Heart left ventricle (tissue), 16 donors: ENCODE data around the gene DHRS3. TPM values are rescaled to one million over a fixed set of nuclear protein-coding genes. Genes with fewer than 3 reads are reported as not detected.
"Not testable (repeated sequence)": the region's sequence is repeated elsewhere in the genome, so short reads cannot be mapped to it uniquely, and the experiment has no call there.

Experiments used
- ATAC-seq, 4 donors: fragments of 200-7000 bp; cut with Tn5 transposase; one replicate each; pipeline ENCODE4 v1.9.1; 2020 to 2022; ENCODE audit warnings: moderate library complexity in 4 of 4, mild to moderate bottlenecking in 3 of 4, moderate number of reproducible peaks in 1 of 4
- DNase-seq, 5 donors: peaks; one replicate each; pipeline ENCODE4 v3.0.0-alpha.2; 2020
- H3K27ac ChIP-seq, 12 donors: fragments of 200-600 bp; sonication (generic) in 4 of 12; one replicate each; pipeline versions ENCODE4 v1.5.0 to v1.8.0; 2016 to 2022; ENCODE audit warnings: mild to moderate bottlenecking in 2 of 12
- H3K27me3 ChIP-seq, 9 donors: fragments of 200-600 bp; sonication (generic) in 2 of 9; one replicate each; pipeline versions ENCODE4 v1.5.1 to v1.8.0; 2016 to 2022; ENCODE audit warnings: mild to moderate bottlenecking in 3 of 9
- H3K36me3 ChIP-seq, 9 donors: fragments of 200-600 bp; sonication (generic) in 2 of 9; one replicate each; pipeline versions ENCODE4 v1.5.0 to v1.8.0; 2018 to 2022; ENCODE audit warnings: mild to moderate bottlenecking in 2 of 9
- H3K4me1 ChIP-seq, 12 donors: fragments of 200-600 bp; sonication (generic) in 4 of 12; one replicate each; pipeline versions ENCODE4 v1.5.0 to v1.8.0; 2016 to 2022; ENCODE audit warnings: mild to moderate bottlenecking in 3 of 12
- H3K4me3 ChIP-seq, 12 donors: fragments of 200-600 bp; sonication (generic) in 4 of 12; one replicate each; pipeline versions ENCODE4 v1.5.0 to v1.8.0; 2017 to 2022; ENCODE audit warnings: mild to moderate bottlenecking in 9 of 12, moderate library complexity in 4 of 12
- H3K9me3 ChIP-seq, 12 donors: fragments of 200-600 bp; sonication (generic) in 4 of 12; one replicate each; pipeline versions ENCODE4 v1.5.0 to v1.8.0; 2016 to 2022; ENCODE audit warnings: mild to moderate bottlenecking in 1 of 12
- POLR2A ChIP-seq, 2 donors: fragments of 450-650 bp; IDR thresholded peaks; one replicate each; pipeline ENCODE4 v1.6.1; 2017; ENCODE audit warnings: antibody characterized with exemption in 2 of 2, mild to moderate bottlenecking in 2 of 2, moderate library complexity in 2 of 2
- WGBS, 4 donors: extraction: QIAGEN DNeasy Blood & Tissue Kit in 2 of 4; methylation state at CpG; one replicate each; pipeline versions ENCODE4 v1.1.5 to v1.1.7; 2013 to 2018; 5-methylcytosine and 5-hydroxymethylcytosine counted together
- intact Hi-C, 10 donors: fragments of 100-400 bp; cut with DNase I; formaldehyde crosslinking; loops; one replicate each; pipeline versions ENCODE4 v1.11.1 to v1.14.2; 2022
- polyA plus RNA-seq, 2 donors: library from polyadenylated mRNA; stranded (reverse); fragments of 200-250 nt; gene quantifications; one replicate each; pipeline ENCODE4 v1.2.3, GENCODE V29; 2013
- total RNA-seq, 9 donors: library from RNA; depleted of rRNA in 2 of 9; stranded (reverse); fragments of >200 nt in 2 of 9; fragmentation: NEBNext Ultra II Directional in 3 of 9; extraction: Animal tissue kit (Norgen Biotek cat#: 25700) in 3 of 9; gene quantifications; one replicate each; pipeline versions ENCODE4 v1.1.0 to v1.2.4, GENCODE V29; 2016 to 2023
- TF ChIP-seq, protein P1 (sequence below), 12 donors: fragments of 200-600 bp; sonication (generic) in 4 of 12; IDR thresholded peaks; one replicate each; pipeline versions ENCODE4 v1.5.0 to v1.8.0; 2018 to 2022; ENCODE audit warnings: antibody characterized with exemption in 12 of 12, mild to moderate bottlenecking in 5 of 12
- donor health status: ischemic (EF 13 %, LVEDD 7.1; RV severe dilation, severe dysfunction).
- donor health status: healthy with polysubstance abuse.
- donor health status: DM: no; HTN: yes; CAD: no.
- donor health status: DM: no; HTN: no; CAD: no.
- donor health status: ischemic (EF 25% LVEDD 6.9; RV normal size, moderate dysfunction).
- donor health status: ischemic (EF 25% LVEDD 5.7; RV mildly dilated, moderate dysfunction).
- donor health status: healthy.
- donor health status: DM: yes; HTN: yes; CAD: no.
- donor health status: ischemic (EF 35%, LVEDD 5.7; RV mildly dilated, moderate dysfunction).
- donor health status: nonischemic (EF 11% LVEDD 7.7; RV severe dilation, severe dysfunction).
- donor health status: DM: yes; HTN: yes; CAD: no.
- donor health status: PGD.
- donor health status: ischemic (EF 29% LVEDD 5.4; RV normal size, mild dysfunction).
- donor health status: nonischemic (EF 23%, LVEDD 6.1; RV moderate dilation, normal function).

The DHRS3 gene
- total and polyA plus RNA-seq, 11 donors: 28.6 to 102 (median 59.9) TPM

DNA sequence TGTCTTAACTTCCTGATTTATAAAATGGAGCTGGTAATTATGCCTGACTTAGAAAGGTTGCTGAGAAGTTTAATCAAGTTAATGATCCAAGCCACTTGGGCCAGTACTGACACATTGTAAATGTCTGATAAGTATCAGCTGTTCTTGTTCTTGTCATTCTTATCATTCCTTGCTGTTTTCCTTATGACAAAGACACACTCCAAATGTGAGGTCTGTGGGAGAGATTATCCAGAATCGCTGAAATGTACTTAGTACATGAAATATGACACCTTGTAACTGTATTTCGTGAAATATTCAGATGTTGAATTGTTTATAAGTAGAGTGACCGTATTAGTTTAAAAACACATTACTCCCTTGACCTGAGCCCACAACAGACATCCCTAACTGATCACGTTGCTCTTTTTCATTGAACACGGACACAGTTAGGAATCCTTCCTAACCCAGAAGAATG, 32.0 kb upstream of the DHRS3 start:
- ATAC-seq (no peak), DNase-seq (no peak)
- intact Hi-C loops: loop anchor here in 1 of 10 donors (10.0 kb wide), 1 partner anchor 375 kb away; no protein-coding TSS in a partner anchor
- Histone ChIP-seq H3K27me3 (no peaks in the 10 kb centered on the region), H3K36me3 (no peaks in the 10 kb centered on the region), H3K4me3 (no peak overlapping the region), H3K27ac (no peak overlapping the region), H3K9me3 (no peaks in the 10 kb centered on the region), H3K4me1 (no peaks in the 10 kb centered on the region)
- 40 to 63% (median 52%) methylated on average over 5 of the region's 5 CpGs for WGBS, 4 donors
- TF ChIP-seq, protein P1, sequence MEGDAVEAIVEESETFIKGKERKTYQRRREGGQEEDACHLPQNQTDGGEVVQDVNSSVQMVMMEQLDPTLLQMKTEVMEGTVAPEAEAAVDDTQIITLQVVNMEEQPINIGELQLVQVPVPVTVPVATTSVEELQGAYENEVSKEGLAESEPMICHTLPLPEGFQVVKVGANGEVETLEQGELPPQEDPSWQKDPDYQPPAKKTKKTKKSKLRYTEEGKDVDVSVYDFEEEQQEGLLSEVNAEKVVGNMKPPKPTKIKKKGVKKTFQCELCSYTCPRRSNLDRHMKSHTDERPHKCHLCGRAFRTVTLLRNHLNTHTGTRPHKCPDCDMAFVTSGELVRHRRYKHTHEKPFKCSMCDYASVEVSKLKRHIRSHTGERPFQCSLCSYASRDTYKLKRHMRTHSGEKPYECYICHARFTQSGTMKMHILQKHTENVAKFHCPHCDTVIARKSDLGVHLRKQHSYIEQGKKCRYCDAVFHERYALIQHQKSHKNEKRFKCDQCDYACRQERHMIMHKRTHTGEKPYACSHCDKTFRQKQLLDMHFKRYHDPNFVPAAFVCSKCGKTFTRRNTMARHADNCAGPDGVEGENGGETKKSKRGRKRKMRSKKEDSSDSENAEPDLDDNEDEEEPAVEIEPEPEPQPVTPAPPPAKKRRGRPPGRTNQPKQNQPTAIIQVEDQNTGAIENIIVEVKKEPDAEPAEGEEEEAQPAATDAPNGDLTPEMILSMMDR (IDR thresholded peaks at IDR 0.05): no peak
- TF ChIP-seq POLR2A (IDR thresholded peaks at IDR 0.05): no peak

DNA sequence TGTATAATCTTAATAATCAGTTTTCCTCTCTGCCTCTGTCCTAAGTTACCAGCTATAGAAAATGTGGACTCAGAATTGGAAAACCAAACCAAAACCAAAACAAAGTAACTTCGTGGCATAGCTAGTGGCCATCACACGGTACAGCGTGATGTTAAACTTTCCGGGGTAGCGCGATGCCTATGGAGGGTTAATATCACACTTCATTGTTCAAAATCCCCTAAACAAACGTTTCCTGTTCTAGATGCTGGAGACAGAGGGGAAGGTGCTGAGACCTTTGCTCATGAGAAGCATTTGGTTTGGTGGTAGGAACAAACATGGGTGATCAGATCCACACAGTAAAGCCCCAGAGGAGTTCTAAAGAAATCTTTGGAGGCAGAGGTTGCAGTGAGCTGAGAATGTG, 30.7 kb upstream of the DHRS3 start:
- Histone ChIP-seq H3K4me3 (no peak overlapping the region), H3K9me3 (no peaks in the 10 kb centered on the region), H3K27ac (no peak overlapping the region), H3K27me3 (no peaks in the 10 kb centered on the region), H3K4me1 (no peaks in the 10 kb centered on the region), H3K36me3 (no peaks in the 10 kb centered on the region)
- 87 to 92% (median 89%) methylated on average over 7 of the region's 7 CpGs for WGBS, 4 donors
- ATAC-seq (no peak), DNase-seq (no peak)
- TF ChIP-seq, protein P1 (IDR thresholded peaks at IDR 0.05): no peak
- TF ChIP-seq POLR2A (IDR thresholded peaks at IDR 0.05): no peak
- intact Hi-C loops: no loop called here

- DNase-seq, H3K4me3 ChIP-seq, H3K27me3 ChIP-seq, H3K4me1 ChIP-seq, ATAC-seq, H3K27ac ChIP-seq, intact Hi-C loops, H3K36me3 ChIP-seq: not testable (repeated sequence)
- 93 to 94% (median 94%) methylated on average over 9 of the region's 9 CpGs for WGBS, 4 donors
- peaks cover 0 to 16% (median 6%) of the 10 kb centered on the region in 12 donors for H3K9me3 ChIP-seq
These were observed 27.4 kb upstream of the DHRS3 start for GRCh38 chr1:12645401-12645800.

- Histone ChIP-seq H3K9me3 (peaks cover 0 to 22% (median 12%) of the 10 kb centered on the region in 12 donors), H3K27me3 (no peaks in the 10 kb centered on the region), H3K27ac (no peak overlapping the region), H3K4me3 (no peak overlapping the region), H3K4me1 (no peaks in the 10 kb centered on the region), H3K36me3 (no peaks in the 10 kb centered on the region)
- no peak for DNase-seq
- TF ChIP-seq, protein P1 (IDR thresholded peaks at IDR 0.05): no peak
- no peak for TF ChIP-seq POLR2A (IDR thresholded peaks at IDR 0.05)
- intact Hi-C loops: no loop called here
- WGBS, 4 donors: 83 to 98% (median 88%) methylated on average over 2 of the region's 2 CpGs
- ATAC-seq: no peak
These were observed 26.8 kb upstream of the DHRS3 start for GRCh38 chr1:12644829-12645228.

DNA sequence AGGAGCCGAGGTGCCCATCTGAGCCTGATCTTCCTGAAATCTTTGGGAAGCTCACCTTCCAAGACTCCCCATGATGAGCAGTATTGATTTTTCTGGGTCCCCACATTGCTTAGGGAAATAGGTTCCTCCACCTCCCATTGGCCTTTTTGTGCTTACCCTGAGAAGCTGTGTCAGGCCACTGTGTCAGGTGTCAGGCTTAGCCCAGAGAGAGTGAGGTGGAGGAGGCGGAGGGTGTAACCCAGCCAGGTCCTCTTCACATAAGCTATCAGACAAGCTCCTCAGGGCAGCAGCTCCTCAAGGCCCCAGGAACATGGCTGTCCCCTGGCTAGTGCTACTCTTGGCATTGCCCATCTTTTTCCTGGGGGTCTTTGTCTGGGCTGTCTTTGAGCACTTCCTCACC, 26.2 kb upstream of the DHRS3 start:
- H3K4me3 ChIP-seq: no peak overlapping the region
- TF ChIP-seq, protein P1 (IDR thresholded peaks at IDR 0.05): no peak
- TF ChIP-seq POLR2A (IDR thresholded peaks at IDR 0.05): no peak
- H3K36me3 ChIP-seq: no peaks in the 10 kb centered on the region
- H3K9me3 ChIP-seq: peaks cover 0 to 28% (median 17%) of the 10 kb centered on the region in 12 donors
- intact Hi-C loops: no loop called here
- 90 to 96% (median 93%) methylated on average over 2 of the region's 2 CpGs for WGBS, 4 donors
- H3K27me3 ChIP-seq: no peaks in the 10 kb centered on the region
- DNase-seq (no peak), ATAC-seq (no peak)
- no peak overlapping the region for H3K27ac ChIP-seq
- no peaks in the 10 kb centered on the region for H3K4me1 ChIP-seq
